Spinal cord (tissue), 10 donors: ENCODE measurements around the gene PPFIA2. TPM values are rescaled to one million over a fixed set of nuclear protein-coding genes. Genes with fewer than 3 reads are reported as not detected.

ENCODE experiments used
- DNase-seq, 6 donors: peaks; one replicate each; pipeline versions ENCODE4 v3.0.0 to v3.0.0-alpha.2; 2013 to 2015; ENCODE audit warnings: low spot score in 6 of 6, low read depth in 4 of 6
- H3K27ac ChIP-seq: one replicate; pipeline ENCODE4 v1.5.1; 2013; ENCODE audit warnings: low read depth, low read length, control low read depth
- H3K27me3 ChIP-seq: one replicate; pipeline ENCODE4 v1.6.1; 2013; ENCODE audit warnings: low read length; ENCODE audit not compliant: control insufficient read depth, insufficient read depth
- H3K36me3 ChIP-seq: one replicate; pipeline ENCODE4 v1.6.1; 2013; ENCODE audit warnings: low read length; ENCODE audit not compliant: control insufficient read depth, insufficient read depth
- H3K4me1 ChIP-seq: one replicate; pipeline ENCODE4 v1.6.1; 2013; ENCODE audit warnings: low read length; ENCODE audit not compliant: control insufficient read depth, insufficient read depth
- H3K4me3 ChIP-seq: one replicate; pipeline ENCODE4 v1.5.1; 2013; ENCODE audit warnings: low read depth, low read length, control low read depth
- H3K9me3 ChIP-seq: one replicate; pipeline ENCODE4 v1.6.1; 2013; ENCODE audit warnings: low read length; ENCODE audit not compliant: control insufficient read depth, insufficient read depth
- WGBS: methylation state at CpG from one replicate; pipeline ENCODE4 v1.1.5; 2013; ENCODE audit warnings: missing lambda C conversion rate; ENCODE audit not compliant: insufficient coverage; 5-methylcytosine and 5-hydroxymethylcytosine counted together
- polyA plus RNA-seq, 2 donors: library from polyadenylated mRNA; unstranded; fragments of 120-200 nt; gene quantifications; one replicate each; pipeline ENCODE4 v1.2.1, GENCODE V29; 2013; ENCODE audit not compliant: insufficient read length in 2 of 2
- total RNA-seq, 2 donors: library from RNA; depleted of rRNA in 1 of 2; stranded (reverse); fragments of 120-200 nt in 1 of 2; fragments of >200 nt in 1 of 2; gene quantifications; one replicate each; pipeline versions ENCODE4 v1.2.3 to v1.2.4, GENCODE V29; 2013 to 2014
- donor health status: healthy.

PPFIA2 gene
- total and polyA plus RNA-seq, 4 donors, result 24.5 to 75.3 (median 40.6) TPM

GRCh38 chr12:81439344-81439743 lies 319.8 kb downstream of the PPFIA2 start:
- H3K4me3 ChIP-seq, result no peak overlapping the region
- DNase-seq, result no peak
- H3K36me3 ChIP-seq, result no peaks in the 10 kb centered on the region
- no peaks in the 10 kb centered on the region for H3K27me3 ChIP-seq
- no peak overlapping the region for H3K27ac ChIP-seq
- no peaks in the 10 kb centered on the region for H3K4me1 ChIP-seq
- 71% methylated on average over 1 of the region's 5 CpGs for WGBS
- H3K9me3 ChIP-seq, result no peaks in the 10 kb centered on the region

GRCh38 chr12:81417056-81417455 lies 342.1 kb downstream of the PPFIA2 start:
- H3K4me3 ChIP-seq, result peak overlapping the region; percentile 11
- WGBS, result no CpG with 5 or more reads among the region's 3 CpGs
- H3K27ac ChIP-seq, result peak overlapping the region; percentile 55

GRCh38 chr12:81416571-81416970 lies 342.6 kb downstream of the PPFIA2 start:
- H3K27me3 ChIP-seq, result no peaks in the 10 kb centered on the region
- DNase-seq, result peak in 2 of 6 donors; percentile 13 to 15
- peak overlapping the region; percentile 42 for H3K27ac ChIP-seq
- no peaks in the 10 kb centered on the region for H3K4me1 ChIP-seq
- WGBS, result no CpG with 5 or more reads among the region's 1 CpG
- H3K4me3 ChIP-seq, result no peak overlapping the region
- H3K36me3 ChIP-seq, result no peaks in the 10 kb centered on the region
- H3K9me3 ChIP-seq, result peaks cover 16% of the 10 kb centered on the region

More at GRCh38 chr12:81417056-81417455, 342.1 kb downstream of the PPFIA2 start:
- Histone ChIP-seq H3K4me1 (no peaks in the 10 kb centered on the region), H3K36me3 (no peaks in the 10 kb centered on the region), H3K27me3 (no peaks in the 10 kb centered on the region), H3K9me3 (peaks cover 19% of the 10 kb centered on the region)
- DNase-seq, result peak in 1 of 6 donors; percentile 24

GRCh38 chr12:81414441-81414840 lies 344.7 kb downstream of the PPFIA2 start:
- H3K4me3 ChIP-seq, result no peak overlapping the region
- H3K27me3 ChIP-seq, result no peaks in the 10 kb centered on the region
- no peaks in the 10 kb centered on the region for H3K4me1 ChIP-seq
- H3K36me3 ChIP-seq, result no peaks in the 10 kb centered on the region
- peak in 1 of 6 donors; percentile 79 for DNase-seq
- H3K9me3 ChIP-seq, result no peaks in the 10 kb centered on the region
- H3K27ac ChIP-seq, result no peak overlapping the region

- Histone ChIP-seq H3K36me3 (no peaks in the 10 kb centered on the region), H3K4me1 (no peaks in the 10 kb centered on the region), H3K9me3 (no peaks in the 10 kb centered on the region), H3K27me3 (no peaks in the 10 kb centered on the region), H3K27ac (no peak overlapping the region), H3K4me3 (no peak overlapping the region)
- WGBS, result 71% methylated on average over 1 of the region's 1 CpG
- no peak for DNase-seq
These were observed 346.2 kb downstream of the PPFIA2 start for GRCh38 chr12:81412940-81413339.

GRCh38 chr12:81403348-81403747 lies 355.8 kb downstream of the PPFIA2 start:
- Histone ChIP-seq H3K4me1 (no peaks in the 10 kb centered on the region), H3K27ac (no peak overlapping the region), H3K9me3 (no peaks in the 10 kb centered on the region), H3K27me3 (no peaks in the 10 kb centered on the region), H3K36me3 (no peaks in the 10 kb centered on the region), H3K4me3 (no peak overlapping the region)
- no peak for DNase-seq
- WGBS, result no CpG with 5 or more reads among the region's 1 CpG

- Histone ChIP-seq H3K27ac (no peak overlapping the region), H3K36me3 (no peaks in the 10 kb centered on the region), H3K4me1 (no peaks in the 10 kb centered on the region), H3K4me3 (no peak overlapping the region), H3K27me3 (no peaks in the 10 kb centered on the region), H3K9me3 (no peaks in the 10 kb centered on the region)
- WGBS, result no CpG with 5 or more reads among the region's 2 CpGs
- DNase-seq, result no peak
These were observed 357.9 kb downstream of the PPFIA2 start for GRCh38 chr12:81401241-81401640.

GRCh38 chr12:81400024-81400423 lies 359.1 kb downstream of the PPFIA2 start:
- WGBS, result no CpG with 5 or more reads among the region's 1 CpG
- Histone ChIP-seq H3K4me1 (no peaks in the 10 kb centered on the region), H3K27ac (no peak overlapping the region), H3K4me3 (no peak overlapping the region), H3K27me3 (no peaks in the 10 kb centered on the region), H3K9me3 (no peaks in the 10 kb centered on the region), H3K36me3 (no peaks in the 10 kb centered on the region)
- DNase-seq, result no peak

- no peaks in the 10 kb centered on the region for H3K9me3 ChIP-seq
- WGBS, result 82% methylated on average over 3 of the region's 3 CpGs
- H3K4me3 ChIP-seq, result no peak overlapping the region
- H3K27ac ChIP-seq, result no peak overlapping the region
- H3K36me3 ChIP-seq, result no peaks in the 10 kb centered on the region
- no peaks in the 10 kb centered on the region for H3K4me1 ChIP-seq
- DNase-seq, result no peak
- no peaks in the 10 kb centered on the region for H3K27me3 ChIP-seq
These were observed 363.7 kb downstream of the PPFIA2 start for GRCh38 chr12:81395431-81395830.

- Histone ChIP-seq H3K27ac (no peak overlapping the region), H3K27me3 (no peaks in the 10 kb centered on the region), H3K4me1 (no peaks in the 10 kb centered on the region), H3K9me3 (peaks cover 1% of the 10 kb centered on the region), H3K4me3 (no peak overlapping the region), H3K36me3 (no peaks in the 10 kb centered on the region)
- no CpG with 5 or more reads among the region's 7 CpGs for WGBS
- no peak for DNase-seq
These were observed 369.5 kb downstream of the PPFIA2 start for GRCh38 chr12:81389550-81390099.
